GM21390 (cell line): ENCODE results near the gene UGCG.
"Not testable (repeated sequence)": the region's sequence is repeated elsewhere in the genome, so short reads cannot be mapped to it uniquely, and the experiment has no call there.

ENCODE experiments used
- ATAC-seq: cut with Tn5 transposase; IDR thresholded peaks from one replicate; pipeline ENCODE4 v1.9.1; 2021; ENCODE audit not compliant: unreplicated experiment

UGCG gene

DNA sequence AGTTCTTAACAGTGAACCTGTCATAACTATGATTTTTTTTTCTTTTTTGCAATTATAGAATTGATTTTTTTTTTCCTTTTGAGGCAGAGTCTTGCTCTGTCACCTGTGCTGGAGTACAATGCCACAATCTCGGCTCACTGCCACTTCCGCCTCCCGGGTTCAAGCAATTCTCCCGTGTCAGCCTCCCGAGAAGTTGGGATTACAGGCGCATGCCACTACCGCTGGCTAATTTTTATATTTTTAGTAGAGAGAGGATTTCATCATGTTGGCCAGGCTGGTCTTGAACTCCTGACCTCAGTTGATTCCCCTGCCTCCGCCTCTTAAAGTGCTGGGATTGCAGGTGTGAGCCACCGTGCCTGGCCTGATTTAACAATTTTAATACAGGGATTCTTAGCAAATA lies 21.4 kb downstream of the UGCG start:
- ATAC-seq = no peak

DNA sequence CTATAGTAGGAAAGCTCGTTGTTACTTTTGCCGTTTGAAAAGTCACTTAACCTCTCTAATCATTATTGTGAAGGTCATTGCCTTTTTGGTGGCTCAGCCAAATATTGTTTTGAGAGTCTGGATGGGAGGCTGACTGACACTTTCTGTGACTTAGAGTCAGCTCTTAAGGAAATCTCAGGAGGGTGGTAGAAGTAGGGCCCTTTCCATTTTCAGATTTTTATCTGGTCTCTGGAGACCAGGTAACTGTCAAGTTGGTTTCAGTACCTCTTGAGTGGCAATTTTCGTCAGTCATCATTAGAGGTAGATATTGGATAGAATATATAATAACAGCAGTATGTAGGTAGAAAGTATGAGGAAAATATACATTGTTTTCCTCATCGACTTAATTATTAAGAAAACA lies 23.3 kb downstream of the UGCG start:
- no peak for ATAC-seq

DNA sequence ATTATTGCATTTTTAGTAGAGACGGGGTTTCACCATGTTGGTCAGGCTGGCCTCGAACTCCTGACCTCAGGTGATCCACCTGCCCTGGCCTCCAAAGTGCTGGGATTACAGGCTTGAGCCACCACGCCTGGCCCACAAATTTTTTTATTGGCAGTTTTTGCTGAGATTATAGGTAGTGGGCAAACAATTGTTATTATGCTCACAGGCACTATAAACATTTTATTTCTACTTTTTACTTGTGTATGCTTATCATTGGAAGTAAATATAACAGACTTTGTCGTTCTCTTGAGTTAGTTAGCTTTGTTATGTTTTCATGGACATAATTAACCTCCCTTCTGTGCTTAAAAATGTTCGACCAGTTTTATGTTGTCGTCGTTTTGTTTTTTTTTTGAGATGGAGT lies 23.9 kb downstream of the UGCG start:
- no peak for ATAC-seq

DNA sequence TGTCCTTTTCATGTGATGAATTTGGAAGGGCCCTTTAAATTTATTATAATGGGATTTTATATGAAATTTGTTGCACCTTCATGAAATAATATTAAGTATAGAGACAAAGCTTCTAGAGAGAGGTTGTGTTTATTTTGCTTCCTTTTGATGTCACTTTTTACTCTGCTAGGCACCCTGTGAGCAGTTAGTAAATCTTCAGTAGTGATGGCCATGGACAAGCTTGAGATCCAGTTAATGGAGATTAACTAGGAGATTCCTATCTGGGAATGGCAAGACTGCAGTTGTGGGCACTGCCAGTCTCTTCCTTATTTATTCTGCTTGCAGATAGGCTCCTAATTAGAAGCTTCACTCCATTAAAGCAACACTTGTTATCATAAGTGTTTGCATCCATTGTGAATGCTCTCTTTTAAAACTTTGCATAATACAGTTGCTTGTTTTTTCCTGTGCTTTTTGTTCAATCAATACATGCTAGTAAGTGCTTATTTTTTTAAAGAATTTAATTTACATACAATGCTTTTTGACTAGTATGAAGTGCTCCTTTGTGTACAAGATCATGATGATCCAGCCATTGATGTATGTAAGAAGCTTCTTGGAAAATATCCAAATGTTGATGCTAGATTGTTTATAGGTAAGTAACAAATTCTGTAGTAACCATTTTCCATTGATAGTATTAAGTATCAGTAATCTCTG lies 25.9 kb downstream of the UGCG start:
- ATAC-seq = no peak

DNA sequence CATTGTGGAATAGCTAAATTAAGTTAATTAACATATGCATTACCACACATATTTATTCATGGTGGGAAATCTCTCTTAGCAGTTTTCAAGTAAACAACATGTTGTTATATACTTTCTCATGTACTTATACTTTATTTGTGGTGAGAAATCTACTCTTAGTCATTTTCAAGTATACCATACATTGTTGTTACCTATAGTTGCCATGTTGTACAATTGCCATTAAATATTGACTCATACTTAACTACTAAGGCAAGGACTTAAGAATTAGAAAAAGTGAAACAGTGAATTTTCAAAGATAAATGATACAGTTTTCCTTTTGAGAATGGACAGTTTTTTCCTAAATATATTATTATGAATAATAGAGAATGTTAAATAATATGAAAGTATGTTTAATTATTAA lies 27.7 kb downstream of the UGCG start:
- ATAC-seq = no peak

DNA sequence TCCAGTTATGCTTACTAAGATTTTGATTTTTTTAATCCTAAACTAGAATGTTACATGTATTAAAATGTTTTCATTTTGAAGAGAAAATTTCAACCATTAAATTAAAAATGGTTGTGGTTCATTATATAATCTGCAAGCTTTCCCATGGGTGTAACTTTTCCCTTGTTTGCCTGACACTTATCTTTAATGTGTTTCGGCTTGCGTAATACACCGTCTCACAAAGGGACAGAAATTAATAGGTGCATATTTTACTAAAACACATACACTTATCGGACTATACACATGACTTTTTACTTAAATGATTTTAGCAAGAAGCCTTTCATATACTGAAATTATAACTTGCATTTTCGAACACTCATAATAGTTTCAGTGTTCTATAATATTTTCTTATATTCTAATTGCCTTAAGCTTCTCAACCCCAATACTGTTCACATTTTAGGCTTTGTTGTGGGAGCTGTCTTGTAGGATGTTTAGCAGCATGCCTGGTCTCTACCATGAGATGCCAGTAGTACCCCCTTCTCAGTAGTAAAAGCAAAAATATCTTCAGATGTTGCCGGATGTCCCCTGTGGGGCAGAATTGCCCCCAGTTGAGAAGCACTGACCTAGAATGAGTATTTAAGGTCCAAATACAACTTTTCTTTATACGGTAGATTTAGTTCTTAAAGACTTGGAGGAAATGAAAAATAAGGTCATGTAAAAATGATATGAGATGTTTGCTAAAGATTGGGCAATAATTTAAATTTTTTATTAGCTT lies 28.6 kb downstream of the UGCG start:
- no peak for ATAC-seq

DNA sequence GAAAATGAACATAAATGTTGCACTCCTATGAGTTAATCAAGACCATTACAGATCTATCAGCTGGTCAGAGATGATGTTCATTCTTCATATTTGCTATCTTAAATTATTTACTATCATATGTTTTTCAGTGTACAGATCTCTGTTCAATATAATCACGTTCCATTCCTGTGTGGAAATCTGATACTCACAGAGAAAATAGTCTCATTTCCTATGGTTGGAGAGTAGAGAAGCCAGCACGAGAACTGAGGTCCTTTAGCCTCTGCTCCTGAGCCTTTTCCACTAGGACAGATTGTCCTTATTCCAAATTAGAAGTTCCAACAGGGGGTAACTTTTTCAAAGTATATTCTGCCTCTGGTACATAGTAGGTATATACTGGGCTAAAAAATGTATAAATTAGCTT lies 29.2 kb downstream of the UGCG start:
- ATAC-seq = no peak

DNA sequence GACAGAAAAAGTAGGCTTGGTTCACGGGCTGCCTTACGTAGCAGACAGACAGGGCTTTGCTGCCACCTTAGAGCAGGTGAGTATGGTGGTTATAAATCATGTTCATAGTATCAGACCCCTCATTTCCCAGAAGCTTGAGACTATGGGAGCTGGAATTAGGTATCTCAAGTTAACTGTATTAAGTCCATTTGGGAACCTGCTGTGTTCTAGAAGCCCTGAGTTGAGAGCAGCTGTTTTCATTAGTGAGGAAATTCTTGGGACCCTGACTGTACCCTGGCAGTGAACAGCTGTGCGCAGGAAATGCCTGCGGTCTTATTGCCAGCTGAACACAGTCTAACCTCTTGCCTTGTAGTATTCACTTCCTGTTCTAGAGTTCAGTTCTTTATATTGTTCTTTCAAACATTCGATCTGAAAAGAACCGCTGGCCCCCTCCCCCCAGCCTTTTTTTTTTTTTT lies 29.8 kb downstream of the UGCG start:
- peak; percentile 99 for ATAC-seq

DNA sequence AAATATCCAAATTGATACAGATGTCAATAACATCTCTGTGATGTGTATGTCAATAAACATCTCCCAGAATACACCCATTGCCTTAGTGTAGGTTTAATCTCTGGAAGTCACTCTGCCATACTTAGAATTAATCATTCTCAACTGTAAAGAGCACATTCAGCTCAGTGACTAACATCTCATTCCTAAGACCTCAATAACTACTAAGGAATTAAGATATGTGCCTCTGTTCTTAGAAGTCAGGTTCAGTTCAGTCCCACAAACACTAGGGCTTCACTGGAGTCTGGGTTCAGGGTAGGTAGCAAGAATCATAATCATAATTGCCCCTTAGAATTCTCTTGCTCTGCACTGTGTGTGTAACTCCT lies 31.7 kb downstream of the UGCG start:
- no peak for ATAC-seq

DNA sequence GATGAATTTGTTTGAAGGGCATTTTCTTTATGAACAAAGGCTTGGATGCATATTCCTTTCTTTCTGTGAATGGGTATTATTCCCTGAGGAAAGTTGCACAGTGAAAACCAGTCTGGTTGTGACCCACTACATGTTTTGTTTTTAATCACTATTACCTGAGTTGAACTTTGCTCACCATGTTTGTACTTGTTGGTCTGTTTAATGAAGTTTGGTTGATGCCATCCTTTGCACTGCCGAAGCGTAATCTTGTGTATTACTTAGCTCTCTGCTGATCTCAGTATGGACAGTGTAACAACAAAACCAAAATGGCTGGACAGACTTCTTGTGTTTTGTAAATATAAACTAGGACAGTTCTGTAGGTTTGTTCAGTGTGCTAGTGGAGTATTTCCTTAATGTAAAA lies 38.1 kb downstream of the UGCG start:
- ATAC-seq = no peak

DNA sequence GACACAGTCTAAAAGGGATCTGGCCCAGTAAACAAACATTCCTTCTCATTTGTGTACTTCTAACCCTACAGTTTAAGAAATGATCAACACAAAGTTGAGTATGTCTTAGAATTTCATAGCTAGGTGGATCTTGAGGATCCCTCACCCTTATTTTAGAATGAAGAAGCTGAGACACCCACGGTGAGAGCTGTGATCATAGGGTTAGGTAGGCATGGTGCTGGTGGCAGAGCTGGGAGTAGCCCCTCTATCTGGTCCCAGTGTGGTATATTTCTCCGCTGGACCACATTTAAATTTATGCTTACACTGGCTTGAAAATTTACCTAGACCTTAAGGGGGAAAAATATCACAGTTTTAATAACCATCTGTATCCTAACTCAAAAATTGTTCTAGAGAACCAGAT lies 39.8 kb downstream of the UGCG start:
- no peak for ATAC-seq

DNA sequence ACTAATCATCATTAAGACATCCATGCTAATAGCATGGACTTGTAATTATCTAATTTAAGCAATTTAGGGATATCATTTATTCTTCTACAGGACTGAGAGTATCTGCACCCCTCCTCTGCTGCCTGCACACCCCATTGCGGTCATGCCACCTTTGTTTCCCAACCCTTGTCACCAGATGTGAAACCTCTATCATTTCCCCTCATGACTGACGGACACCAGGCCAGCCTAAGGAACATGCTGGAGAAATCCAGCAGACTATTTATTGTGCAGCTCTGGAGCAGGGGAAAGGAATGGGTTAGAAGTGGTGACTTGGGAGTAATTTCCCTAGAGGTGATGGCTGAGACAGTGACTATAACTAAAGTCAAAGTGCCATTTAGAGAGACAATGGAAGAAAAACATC lies 40.7 kb downstream of the UGCG start:
- ATAC-seq = no peak

DNA sequence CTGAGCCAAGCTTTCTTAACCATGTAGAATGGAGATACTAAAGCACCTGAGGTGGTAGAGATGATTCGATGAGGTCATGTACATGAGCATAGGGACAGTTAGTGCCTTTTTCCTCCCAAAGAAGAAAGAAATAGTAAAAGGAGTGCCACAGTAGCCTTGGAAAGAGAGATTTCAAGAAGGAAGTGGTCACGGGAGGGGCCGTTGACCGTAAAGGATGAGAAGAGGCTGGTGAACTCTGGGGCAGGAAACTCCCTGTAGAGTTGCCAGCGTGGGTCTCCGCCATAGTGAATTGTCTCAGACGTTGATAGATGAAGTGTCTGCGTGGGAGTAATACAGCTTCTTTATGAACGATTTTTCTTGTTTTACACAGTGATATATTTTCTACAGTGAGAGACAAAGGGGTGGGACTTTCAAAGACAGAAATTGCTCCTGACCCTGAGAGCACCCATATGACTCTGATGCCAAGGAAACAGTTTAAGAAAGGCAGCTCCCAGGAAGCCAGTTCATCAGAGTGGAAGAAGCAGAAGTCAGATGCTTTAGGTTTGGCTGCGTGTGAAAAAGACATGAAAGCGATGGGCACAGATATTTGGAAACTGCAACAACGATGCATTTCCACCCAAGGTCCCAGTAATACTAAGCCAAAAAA lies 41.3 kb downstream of the UGCG start:
- ATAC-seq = peak; percentile 73

DNA sequence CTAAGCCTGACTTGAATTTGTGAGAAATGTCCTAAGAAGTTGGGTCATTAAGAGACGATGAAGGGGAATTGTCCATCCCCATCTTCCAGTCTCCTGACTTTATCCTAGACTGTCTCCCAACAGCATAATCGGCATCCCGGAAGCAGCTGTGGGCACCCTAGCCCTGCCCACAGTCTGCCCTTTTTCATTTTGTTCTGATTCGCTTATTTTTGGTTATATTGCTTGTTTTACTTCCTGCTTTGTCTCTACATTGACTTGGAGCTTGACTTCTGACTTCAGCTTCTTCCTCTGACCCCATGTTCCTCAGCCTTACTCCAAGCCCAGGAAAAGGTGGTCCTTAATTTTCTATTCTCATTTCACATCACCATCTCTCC lies 41.8 kb downstream of the UGCG start:
- ATAC-seq = peak; percentile 11

DNA sequence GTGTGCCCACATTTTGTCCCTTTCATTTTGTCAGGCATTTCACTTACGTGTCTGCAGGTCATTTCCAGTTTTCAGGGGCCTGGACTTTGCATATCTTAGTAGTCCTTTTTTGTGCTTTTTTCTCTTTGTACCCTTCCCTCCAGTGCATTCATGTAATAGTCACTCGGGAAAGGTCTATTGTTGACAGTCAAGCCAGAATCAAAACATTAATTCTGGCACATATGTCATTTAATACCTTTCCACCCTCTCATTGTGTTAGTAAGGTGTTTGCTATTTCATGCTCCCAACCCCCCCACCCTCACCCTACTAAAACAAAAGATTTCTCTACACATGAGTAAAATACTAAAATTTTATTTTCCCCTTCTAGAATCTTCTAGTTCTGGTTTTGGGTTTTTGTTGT lies 42.7 kb downstream of the UGCG start:
- ATAC-seq = no peak

DNA sequence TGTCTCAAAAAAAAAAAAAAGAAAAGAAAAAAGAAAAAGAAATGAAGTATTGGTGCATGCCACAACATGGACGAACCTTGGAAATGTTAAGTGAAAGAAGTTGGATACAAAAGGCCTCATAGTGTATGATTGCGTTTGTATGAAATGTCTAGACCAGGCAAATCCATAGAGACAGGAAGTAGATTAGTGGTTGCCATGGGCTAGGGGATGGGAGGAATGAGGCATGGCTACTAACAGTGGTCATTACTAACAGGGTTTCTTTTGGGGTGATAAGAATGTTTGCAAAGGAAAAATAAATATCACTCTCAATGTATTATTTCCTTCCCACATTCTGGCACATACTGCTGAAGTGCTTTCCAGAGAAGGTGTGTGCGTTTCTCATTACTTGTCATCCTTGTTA lies 44.1 kb downstream of the UGCG start:
- no peak for ATAC-seq

DNA sequence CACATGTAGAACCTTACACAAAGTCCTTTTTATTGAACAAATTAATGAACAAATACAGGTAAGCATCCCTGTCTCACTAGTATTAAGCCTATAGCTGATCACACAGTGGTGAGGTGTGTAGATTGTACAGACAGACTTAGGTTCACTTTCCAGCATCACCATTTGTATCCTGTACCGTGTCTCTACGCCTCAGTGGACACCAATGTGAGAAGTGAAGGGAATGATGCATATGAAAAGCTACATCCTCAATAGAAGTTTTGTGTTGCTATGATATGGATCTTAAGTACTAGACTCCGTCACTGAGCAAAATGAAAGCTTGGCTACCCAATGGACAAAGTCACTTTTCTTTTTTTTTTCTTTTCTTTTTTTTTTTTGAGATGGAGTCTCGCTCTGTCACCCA lies 46.6 kb downstream of the UGCG start:
- no peak for ATAC-seq

DNA sequence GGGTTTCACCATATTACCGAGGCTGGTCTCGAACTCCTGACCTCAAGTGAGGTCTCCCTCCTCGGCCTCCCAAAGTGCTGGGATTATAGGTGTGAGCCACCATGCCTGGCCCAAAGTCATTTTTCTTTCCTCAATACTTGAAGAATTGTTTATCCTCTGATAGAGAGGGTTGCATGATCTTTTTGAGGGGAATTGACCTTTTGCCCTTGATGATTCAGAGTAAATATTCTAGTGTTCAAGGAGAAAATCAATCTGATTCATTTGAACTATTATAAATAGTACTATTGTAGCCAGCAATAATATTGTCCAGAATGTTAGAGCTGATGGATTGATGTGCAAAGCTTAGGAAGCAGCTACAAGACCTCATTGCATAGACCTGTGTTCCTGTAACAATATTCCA lies 47.1 kb downstream of the UGCG start:
- ATAC-seq = no peak

DNA sequence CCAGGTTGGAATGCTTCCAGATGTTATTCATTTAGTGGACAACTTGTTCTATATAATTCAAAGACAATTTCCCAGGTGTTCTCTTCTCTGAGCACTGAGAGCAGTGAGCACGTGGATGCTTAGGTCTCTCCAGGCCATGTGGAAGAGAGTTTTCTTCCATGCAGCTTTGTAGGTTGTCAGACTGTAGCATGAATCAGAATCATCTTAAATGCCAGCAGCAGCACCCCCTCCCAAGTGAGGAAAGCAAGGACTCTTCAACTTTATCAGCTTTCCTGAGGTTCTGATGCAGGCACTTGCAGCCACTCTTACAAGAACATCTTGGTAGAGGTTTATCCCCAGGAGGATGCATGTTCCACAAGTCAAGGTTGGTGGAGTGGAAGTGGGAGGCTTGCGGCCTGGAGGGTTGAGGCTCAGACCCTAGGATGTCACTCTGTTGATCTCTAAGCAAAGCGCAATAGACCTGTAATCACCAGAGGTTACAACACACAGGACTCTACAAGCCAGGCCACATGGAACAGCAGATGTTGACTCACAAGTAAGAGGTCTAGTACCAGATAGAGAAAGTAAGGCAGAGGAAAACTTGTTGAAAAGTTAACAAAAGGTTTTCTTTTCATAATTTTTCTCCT lies 47.7 kb downstream of the UGCG start:
- ATAC-seq = no peak

DNA sequence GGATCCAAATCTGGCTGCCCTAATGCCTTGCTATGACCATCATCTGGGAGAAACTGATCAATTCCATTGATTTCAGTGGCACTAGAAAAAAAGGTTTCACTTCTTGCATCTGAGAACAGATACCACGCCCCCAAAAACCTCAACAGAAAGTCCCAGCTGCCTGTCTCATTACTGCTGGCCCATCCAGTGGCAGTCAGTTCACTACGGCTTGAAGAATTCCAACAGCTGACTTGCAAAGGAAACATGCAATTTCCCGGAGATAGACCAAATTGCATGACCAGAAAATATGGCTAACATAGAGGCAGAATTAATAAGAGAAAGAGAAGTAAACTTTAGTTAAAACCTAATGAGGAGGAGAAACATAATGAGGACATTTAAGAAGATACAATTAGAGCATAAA lies 48.6 kb downstream of the UGCG start:
- peak; percentile 82 for ATAC-seq

DNA sequence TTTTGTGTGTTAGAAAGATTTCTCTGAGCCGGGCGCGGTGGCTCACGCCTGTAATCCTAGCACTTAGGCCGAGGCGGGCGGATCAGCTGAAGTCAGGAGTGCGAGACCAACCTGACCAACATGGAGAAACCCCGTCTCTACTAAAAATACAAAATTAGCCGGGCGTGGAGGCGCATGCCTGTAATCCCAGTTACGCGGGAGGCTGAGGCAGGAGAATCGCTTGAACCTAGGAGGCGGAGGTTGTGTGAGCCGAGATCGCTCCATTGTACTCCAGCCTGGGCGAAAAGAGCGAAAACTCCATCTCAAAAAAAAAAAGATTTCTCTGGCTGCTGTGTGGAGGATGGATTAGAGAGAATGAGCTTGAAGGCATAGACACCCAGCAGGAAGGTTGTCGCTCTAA lies 51.5 kb downstream of the UGCG start:
- not testable (repeated sequence) for ATAC-seq

DNA sequence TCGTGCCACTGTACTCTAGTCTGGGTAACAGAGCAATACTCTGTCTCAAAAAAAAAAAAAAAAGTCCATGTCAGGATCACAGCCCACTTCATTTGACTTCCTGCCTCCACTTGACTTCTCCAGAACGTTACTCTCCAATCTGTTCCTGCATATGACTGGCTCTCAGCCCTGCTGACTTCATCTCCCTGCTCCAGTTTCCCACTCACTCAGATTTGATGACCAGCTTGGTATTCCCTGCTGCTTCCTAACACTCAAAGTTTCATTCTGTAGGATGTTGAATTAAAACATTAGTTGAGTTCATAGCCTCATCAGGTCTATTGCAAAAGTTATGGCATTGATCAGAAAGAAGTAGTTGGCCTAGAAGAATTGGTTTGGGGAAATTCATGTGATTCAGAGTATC lies 52.3 kb downstream of the UGCG start:
- no peak for ATAC-seq
